Astrocyte (in vitro differentiated cells and primary cell): Measurements from ENCODE around the gene SGTA. TPM values are rescaled to one million over a fixed set of nuclear protein-coding genes. Genes with fewer than 3 reads are reported as not detected.

ENCODE experiments used
- DNase-seq: peaks from one replicate; pipeline ENCODE4 v3.0.0-alpha.2; 2010; ENCODE audit warnings: low read depth
- FAIRE-seq: peaks from 2 replicates; lab custom pipeline; 2011; peaks lifted over from hg19 to GRCh38; lab: Jason Lieb, UNC
- H2AFZ ChIP-seq: 2 replicates; pipeline ENCODE4 v1.6.0; 2012; ENCODE audit warnings: low read depth, low read length, inconsistent platforms
- H3K27ac ChIP-seq: 2 replicates; pipeline ENCODE4 v1.5.1; 2011; ENCODE audit warnings: low read depth, low read length, inconsistent platforms
- H3K27me3 ChIP-seq: 2 replicates; pipeline ENCODE4 v1.6.0; 2011; ENCODE audit warnings: low read length, inconsistent platforms; ENCODE audit not compliant: insufficient read depth
- H3K36me3 ChIP-seq: 2 replicates; pipeline ENCODE4 v1.5.1; 2011; ENCODE audit warnings: low read length, inconsistent platforms; ENCODE audit not compliant: insufficient read depth
- H3K4me1 ChIP-seq: 2 replicates; pipeline ENCODE4 v1.5.1; 2011; ENCODE audit warnings: low read length, inconsistent platforms; ENCODE audit not compliant: insufficient read depth
- H3K4me2 ChIP-seq: 2 replicates; pipeline ENCODE4 v1.6.0; 2012; ENCODE audit warnings: low read length, inconsistent platforms
- H3K4me3 ChIP-seq: 2 replicates; pipeline ENCODE4 v1.5.1; 2011; ENCODE audit warnings: low read depth, mild to moderate bottlenecking, low read length, inconsistent platforms; ENCODE audit not compliant: insufficient read depth
- H3K79me2 ChIP-seq: 2 replicates; pipeline ENCODE4 v1.6.0; 2012; ENCODE audit warnings: mild to moderate bottlenecking, low read length, inconsistent platforms; ENCODE audit not compliant: insufficient read depth
- H3K9ac ChIP-seq: 2 replicates; pipeline ENCODE4 v1.6.0; 2012; ENCODE audit warnings: mild to moderate bottlenecking, low read length, inconsistent platforms
- H3K9me3 ChIP-seq: 2 replicates; pipeline ENCODE4 v1.5.1; 2012; ENCODE audit warnings: low read depth, mild to moderate bottlenecking, low read length, inconsistent platforms; ENCODE audit not compliant: insufficient read depth
- H4K20me1 ChIP-seq: 2 replicates; pipeline ENCODE4 v1.6.0; 2012; ENCODE audit warnings: low read length, inconsistent platforms; ENCODE audit not compliant: insufficient read depth
- H3K27ac Mint-ChIP-seq: one replicate; pipeline ENCODE4 v1.8.0; 2021; ENCODE audit warnings: mild to moderate bottlenecking, mixed read lengths; ENCODE audit not compliant: unreplicated experiment
- H3K27me3 Mint-ChIP-seq: one replicate; pipeline ENCODE4 v1.8.0; 2021; ENCODE audit warnings: low read depth, mixed read lengths; ENCODE audit not compliant: unreplicated experiment
- H3K36me3 Mint-ChIP-seq: one replicate; pipeline ENCODE4 v1.8.0; 2021; ENCODE audit warnings: low read depth, mixed read lengths; ENCODE audit not compliant: unreplicated experiment
- H3K4me1 Mint-ChIP-seq: one replicate; pipeline ENCODE4 v1.8.0; 2021; ENCODE audit warnings: low read depth, mixed read lengths; ENCODE audit not compliant: unreplicated experiment
- H3K4me3 Mint-ChIP-seq: one replicate; pipeline ENCODE4 v1.8.0; 2021; ENCODE audit warnings: mild to moderate bottlenecking, moderate library complexity, mixed read lengths; ENCODE audit not compliant: unreplicated experiment
- H3K9me3 Mint-ChIP-seq: one replicate; pipeline ENCODE4 v1.8.0; 2021; ENCODE audit warnings: mild to moderate bottlenecking, mixed read lengths; ENCODE audit not compliant: unreplicated experiment
- EZH2 ChIP-seq: IDR thresholded peaks from 2 replicates; pipeline ENCODE4 v1.6.1; 2012; ENCODE audit warnings: mild to moderate bottlenecking, low read length, inconsistent platforms; ENCODE audit not compliant: insufficient read depth
- total RNA-seq: library from RNA; stranded (reverse); gene quantifications from 2 replicates; pipeline ENCODE4 v1.2.1, GENCODE V29; 2021
- TF ChIP-seq, protein P1 (sequence below): IDR thresholded peaks from 2 replicates; pipeline ENCODE4 v1.5.1; 2011; ENCODE audit warnings: low read depth, mild to moderate bottlenecking, inconsistent platforms, low read length, moderate library complexity; ENCODE audit not compliant: insufficient read depth

Gene SGTA
- total RNA-seq, 1 donor from 2014 or later = 76.1 TPM

GRCh38 chr19:2812414-2813234 lies 29.6 kb upstream of the SGTA start:
- H3K9me3 ChIP-seq = no peaks in the 10 kb centered on the region
- H3K9ac ChIP-seq = no peak overlapping the region
- no peak for DNase-seq

DNA sequence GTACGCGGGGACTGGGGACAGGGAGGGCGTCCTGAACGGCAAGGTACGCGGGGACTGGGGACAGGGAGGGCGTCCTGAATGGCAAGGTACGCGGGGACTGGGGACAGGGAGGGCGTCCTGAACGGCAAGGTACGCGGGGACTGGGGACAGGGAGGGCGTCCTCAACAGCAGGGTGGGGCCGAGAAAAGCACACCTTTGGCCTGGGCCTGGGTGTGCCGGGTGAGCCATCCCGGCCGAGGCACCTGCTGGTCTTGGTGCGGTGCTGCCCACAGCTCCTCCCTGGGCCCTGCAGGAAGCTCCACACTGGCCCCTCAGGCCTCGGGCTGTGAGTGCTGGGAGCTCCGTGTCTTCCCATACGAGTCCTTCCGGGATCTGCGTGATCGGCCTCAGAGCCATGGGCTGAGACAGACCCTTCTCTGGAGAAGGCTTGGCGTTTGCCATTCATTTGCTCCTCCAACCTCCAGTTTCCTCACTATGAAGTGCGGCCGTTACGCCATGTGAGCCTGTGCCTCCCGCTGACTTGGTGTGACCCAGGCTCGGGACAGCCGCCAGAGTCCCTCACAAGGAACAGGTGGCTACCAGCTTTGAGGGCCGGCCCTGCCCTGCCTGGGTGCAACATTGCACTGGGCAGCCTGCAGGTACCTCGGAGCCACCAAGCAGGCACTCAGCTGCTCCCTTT lies 28.8 kb upstream of the SGTA start:
- TF ChIP-seq, protein P1, sequence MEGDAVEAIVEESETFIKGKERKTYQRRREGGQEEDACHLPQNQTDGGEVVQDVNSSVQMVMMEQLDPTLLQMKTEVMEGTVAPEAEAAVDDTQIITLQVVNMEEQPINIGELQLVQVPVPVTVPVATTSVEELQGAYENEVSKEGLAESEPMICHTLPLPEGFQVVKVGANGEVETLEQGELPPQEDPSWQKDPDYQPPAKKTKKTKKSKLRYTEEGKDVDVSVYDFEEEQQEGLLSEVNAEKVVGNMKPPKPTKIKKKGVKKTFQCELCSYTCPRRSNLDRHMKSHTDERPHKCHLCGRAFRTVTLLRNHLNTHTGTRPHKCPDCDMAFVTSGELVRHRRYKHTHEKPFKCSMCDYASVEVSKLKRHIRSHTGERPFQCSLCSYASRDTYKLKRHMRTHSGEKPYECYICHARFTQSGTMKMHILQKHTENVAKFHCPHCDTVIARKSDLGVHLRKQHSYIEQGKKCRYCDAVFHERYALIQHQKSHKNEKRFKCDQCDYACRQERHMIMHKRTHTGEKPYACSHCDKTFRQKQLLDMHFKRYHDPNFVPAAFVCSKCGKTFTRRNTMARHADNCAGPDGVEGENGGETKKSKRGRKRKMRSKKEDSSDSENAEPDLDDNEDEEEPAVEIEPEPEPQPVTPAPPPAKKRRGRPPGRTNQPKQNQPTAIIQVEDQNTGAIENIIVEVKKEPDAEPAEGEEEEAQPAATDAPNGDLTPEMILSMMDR = no peak
- no peak for TF ChIP-seq EZH2

More at GRCh38 chr19:2812414-2813234, 29.6 kb upstream of the SGTA start:
- FAIRE-seq = no peak
- no peaks in the 10 kb centered on the region for H3K27me3 Mint-ChIP-seq
- Histone ChIP-seq H3K36me3 (no peaks in the 10 kb centered on the region), H4K20me1 (no peaks in the 10 kb centered on the region), H3K4me3 (no peak overlapping the region), H3K79me2 (no peaks in the 10 kb centered on the region), H3K27me3 (no peaks in the 10 kb centered on the region), H3K4me1 (no peaks in the 10 kb centered on the region), H3K27ac (no peak overlapping the region), H2AFZ (no peak overlapping the region), H3K4me2 (no peak overlapping the region)
- no peak overlapping the region for H3K4me3 Mint-ChIP-seq
- H3K4me1 Mint-ChIP-seq = no peaks in the 10 kb centered on the region
- peaks cover 12% of the 10 kb centered on the region for H3K36me3 Mint-ChIP-seq
- TF ChIP-seq, protein P1 = no peak
- no peak for TF ChIP-seq EZH2
- no peak overlapping the region for H3K27ac Mint-ChIP-seq
- H3K9me3 Mint-ChIP-seq = no peaks in the 10 kb centered on the region

More for the DNA sequence above, 28.8 kb upstream of the SGTA start:
- DNase-seq (no peak), FAIRE-seq (no peak)
- no peaks in the 10 kb centered on the region for H3K4me1 ChIP-seq
- H3K4me2 ChIP-seq = no peak overlapping the region
- Mint-ChIP-seq H3K9me3 (no peaks in the 10 kb centered on the region), H3K36me3 (peaks cover 11% of the 10 kb centered on the region), H3K4me1 (no peaks in the 10 kb centered on the region), H3K27ac (no peak overlapping the region), H3K27me3 (no peaks in the 10 kb centered on the region), H3K4me3 (no peak overlapping the region)
- H3K36me3 ChIP-seq = no peaks in the 10 kb centered on the region
- H3K27ac ChIP-seq = no peak overlapping the region
- no peak overlapping the region for H3K9ac ChIP-seq
- no peak overlapping the region for H2AFZ ChIP-seq
- H3K27me3 ChIP-seq = no peaks in the 10 kb centered on the region
- no peaks in the 10 kb centered on the region for H3K79me2 ChIP-seq
- H4K20me1 ChIP-seq = no peaks in the 10 kb centered on the region
- no peaks in the 10 kb centered on the region for H3K9me3 ChIP-seq
- no peak overlapping the region for H3K4me3 ChIP-seq
